ENCODE measurements around the gene SLCO4A1. TPM values are rescaled to one million over a fixed set of nuclear protein-coding genes. Genes with fewer than 3 reads are reported as not detected.

Gene SLCO4A1
- total RNA-seq, 1 donor from 2014 or later, result 1.4 TPM

DNA sequence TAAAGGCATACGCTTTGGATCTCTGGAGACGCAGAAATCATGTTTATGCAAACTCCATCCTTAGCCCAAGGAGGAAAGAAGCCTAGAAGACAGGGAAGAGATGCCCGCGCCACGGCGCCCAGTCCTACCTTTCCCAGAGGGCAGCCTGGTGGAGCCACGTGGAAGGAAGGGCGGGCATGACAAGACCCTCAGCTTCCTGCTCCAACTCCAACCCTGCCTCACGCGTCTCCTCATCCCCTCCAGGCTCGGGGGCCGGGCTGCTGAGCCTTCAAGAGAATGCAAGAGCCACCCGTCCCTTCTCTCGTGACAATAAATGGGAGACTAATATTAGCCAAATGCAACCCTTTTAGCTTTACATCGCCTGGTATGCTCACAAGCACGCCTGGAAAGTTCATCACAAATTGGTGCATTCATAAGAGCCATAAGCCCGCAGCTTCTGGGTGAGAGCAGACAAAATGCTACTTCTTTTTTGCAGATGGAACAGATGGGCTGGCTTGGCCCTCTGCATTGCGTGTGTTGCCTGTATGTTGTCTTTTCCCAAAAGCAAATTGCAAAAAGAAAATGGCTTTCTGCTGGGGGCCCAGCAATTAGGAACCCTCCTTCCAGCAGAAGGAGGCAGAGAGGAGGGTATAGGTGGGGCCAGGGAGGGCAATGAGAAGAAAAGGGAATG, 58.1 kb downstream of the SLCO4A1 start:
- Mint-ChIP-seq H3K27me3 (ENCODE audit: unreplicated experiment) (peaks cover 9% of the 10 kb centered on the region), H3K4me3 (ENCODE audit: unreplicated experiment) (no peak overlapping the region), H3K4me1 (ENCODE audit: unreplicated experiment) (peaks cover 2% of the 10 kb centered on the region), H3K9me3 (ENCODE audit: unreplicated experiment) (no peaks in the 10 kb centered on the region), H3K36me3 (ENCODE audit: low read depth, unreplicated experiment) (no peaks in the 10 kb centered on the region), H3K27ac (ENCODE audit: unreplicated experiment) (no peak overlapping the region)
- DNase-seq (ENCODE audit: low spot score), result no peak
- TF ChIP-seq, protein P1, sequence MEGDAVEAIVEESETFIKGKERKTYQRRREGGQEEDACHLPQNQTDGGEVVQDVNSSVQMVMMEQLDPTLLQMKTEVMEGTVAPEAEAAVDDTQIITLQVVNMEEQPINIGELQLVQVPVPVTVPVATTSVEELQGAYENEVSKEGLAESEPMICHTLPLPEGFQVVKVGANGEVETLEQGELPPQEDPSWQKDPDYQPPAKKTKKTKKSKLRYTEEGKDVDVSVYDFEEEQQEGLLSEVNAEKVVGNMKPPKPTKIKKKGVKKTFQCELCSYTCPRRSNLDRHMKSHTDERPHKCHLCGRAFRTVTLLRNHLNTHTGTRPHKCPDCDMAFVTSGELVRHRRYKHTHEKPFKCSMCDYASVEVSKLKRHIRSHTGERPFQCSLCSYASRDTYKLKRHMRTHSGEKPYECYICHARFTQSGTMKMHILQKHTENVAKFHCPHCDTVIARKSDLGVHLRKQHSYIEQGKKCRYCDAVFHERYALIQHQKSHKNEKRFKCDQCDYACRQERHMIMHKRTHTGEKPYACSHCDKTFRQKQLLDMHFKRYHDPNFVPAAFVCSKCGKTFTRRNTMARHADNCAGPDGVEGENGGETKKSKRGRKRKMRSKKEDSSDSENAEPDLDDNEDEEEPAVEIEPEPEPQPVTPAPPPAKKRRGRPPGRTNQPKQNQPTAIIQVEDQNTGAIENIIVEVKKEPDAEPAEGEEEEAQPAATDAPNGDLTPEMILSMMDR (IDR thresholded peaks at IDR 0.05; ENCODE audit: unreplicated experiment), result no peak

DNA sequence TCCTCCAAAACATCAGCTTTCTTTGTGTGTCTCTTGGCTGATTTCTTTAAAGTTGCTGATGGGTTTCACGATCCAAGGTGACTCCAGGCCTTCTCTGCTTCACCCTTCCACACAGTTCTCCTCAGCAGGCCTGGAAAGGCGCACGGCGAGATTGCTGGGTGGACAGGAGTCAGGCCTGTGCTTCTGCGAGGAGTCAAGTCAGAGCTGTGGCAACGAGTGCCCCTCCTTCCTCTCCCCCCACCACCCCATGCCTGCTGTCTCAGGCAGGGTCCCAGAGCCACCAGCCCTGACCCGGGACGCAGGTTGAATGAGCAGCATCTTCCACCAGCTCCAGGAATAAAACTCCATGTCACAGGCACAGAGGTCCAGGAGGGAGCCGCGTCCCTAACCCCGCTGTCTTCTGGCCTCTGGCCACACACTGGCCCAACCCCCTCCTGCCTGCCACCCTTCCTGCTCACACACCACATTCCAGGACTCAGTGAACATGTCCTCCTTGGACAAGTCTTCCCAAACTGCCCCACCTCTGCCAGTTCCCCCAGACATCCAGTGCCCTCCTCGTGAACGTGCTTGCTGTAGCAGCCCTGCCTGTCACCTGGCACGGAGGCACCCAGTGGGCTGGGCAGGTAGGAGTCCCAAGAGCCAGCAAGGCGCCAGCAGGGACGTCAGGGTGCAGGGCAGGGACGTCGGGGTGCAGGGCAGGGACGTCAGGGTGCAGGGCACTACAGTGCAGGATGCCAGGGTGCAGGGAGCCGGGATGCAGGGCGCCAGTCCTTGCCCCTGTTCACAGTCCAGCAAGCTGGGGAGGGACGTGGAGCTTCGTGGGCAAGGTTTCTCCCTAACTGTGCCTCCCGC, 59.1 kb downstream of the SLCO4A1 start:
- Mint-ChIP-seq H3K4me3 (ENCODE audit: unreplicated experiment) (no peak overlapping the region), H3K36me3 (ENCODE audit: low read depth, unreplicated experiment) (no peaks in the 10 kb centered on the region), H3K9me3 (ENCODE audit: unreplicated experiment) (no peaks in the 10 kb centered on the region), H3K27ac (ENCODE audit: unreplicated experiment) (no peak overlapping the region), H3K27me3 (ENCODE audit: unreplicated experiment) (peaks cover 6% of the 10 kb centered on the region), H3K4me1 (ENCODE audit: unreplicated experiment) (no peaks in the 10 kb centered on the region)
- no peak for DNase-seq (ENCODE audit: low spot score)
- TF ChIP-seq, protein P1 (IDR thresholded peaks at IDR 0.05; ENCODE audit: unreplicated experiment), result no peak

DNA sequence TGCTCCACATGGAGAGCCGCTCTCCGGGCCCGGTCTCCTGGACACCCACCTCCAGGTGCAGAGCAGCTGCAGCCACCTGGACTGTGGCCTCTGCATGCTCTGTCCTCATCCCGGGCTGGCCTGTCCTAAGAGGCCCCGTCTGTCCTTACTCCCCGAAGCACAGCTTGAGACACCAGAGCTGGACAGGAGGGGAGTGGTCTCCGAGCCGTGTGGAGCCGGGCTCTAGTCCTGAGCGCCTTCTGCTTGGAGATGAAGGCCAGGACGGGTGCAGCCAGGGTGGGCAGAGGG, 59.7 kb downstream of the SLCO4A1 start:
- no peaks in the 10 kb centered on the region for H3K36me3 Mint-ChIP-seq (ENCODE audit: low read depth, unreplicated experiment)
- H3K27ac Mint-ChIP-seq (ENCODE audit: unreplicated experiment), result no peak overlapping the region
- H3K4me1 Mint-ChIP-seq (ENCODE audit: unreplicated experiment), result no peaks in the 10 kb centered on the region
- H3K9me3 Mint-ChIP-seq (ENCODE audit: unreplicated experiment), result no peaks in the 10 kb centered on the region
- TF ChIP-seq, protein P1 (IDR thresholded peaks at IDR 0.05; ENCODE audit: unreplicated experiment), result no peak
- H3K27me3 Mint-ChIP-seq (ENCODE audit: unreplicated experiment), result peaks cover 6% of the 10 kb centered on the region
- H3K4me3 Mint-ChIP-seq (ENCODE audit: unreplicated experiment), result no peak overlapping the region
- DNase-seq (ENCODE audit: low spot score), result no peak

DNA sequence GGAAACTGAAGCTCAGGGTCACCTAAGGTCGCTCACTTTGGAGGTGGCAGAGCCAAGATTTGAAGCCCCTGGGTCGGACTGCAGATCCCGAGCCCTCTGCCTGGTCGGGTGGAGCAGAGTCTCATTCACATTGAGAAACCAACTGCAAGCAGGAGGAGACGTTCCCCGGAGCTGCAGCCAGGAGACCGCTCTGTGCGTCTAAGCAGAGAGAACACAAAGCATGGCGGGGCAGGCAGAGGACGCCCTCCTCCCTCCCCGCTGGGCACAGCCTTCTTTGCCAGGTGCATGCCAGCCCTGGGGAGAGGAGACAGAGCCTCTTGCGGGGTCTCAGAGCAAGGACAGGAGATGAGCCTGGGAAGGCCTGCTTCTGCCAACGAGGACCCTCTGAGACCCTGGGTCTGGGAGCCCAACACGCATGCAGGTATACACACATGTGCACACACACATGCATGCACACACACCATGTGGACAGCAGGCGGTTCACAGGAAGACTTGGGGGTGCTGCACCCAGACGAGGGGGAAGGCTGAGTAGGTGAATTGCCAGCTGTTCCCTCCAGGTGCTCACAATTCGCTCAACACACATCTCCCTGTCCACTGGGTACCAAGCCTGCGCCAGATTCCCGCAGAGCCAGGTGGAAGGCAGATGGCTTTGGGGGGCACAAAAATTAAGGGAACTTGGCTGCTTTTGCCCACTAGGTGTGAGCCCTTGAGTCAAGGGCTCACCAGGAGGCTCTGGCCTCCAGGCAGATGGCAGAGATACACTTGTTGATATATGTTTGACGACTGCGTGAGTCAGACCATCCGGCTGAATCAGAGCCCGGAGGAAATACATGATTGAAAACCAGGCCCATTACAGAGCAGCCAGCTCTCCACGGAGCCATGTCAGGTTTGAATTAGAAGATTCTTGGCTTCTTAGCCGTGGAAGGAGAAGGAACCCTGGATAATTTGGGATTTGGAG, 60.9 kb downstream of the SLCO4A1 start:
- H3K27ac Mint-ChIP-seq (ENCODE audit: unreplicated experiment), result no peak overlapping the region
- peaks cover 12% of the 10 kb centered on the region for H3K27me3 Mint-ChIP-seq (ENCODE audit: unreplicated experiment)
- TF ChIP-seq, protein P1 (IDR thresholded peaks at IDR 0.05; ENCODE audit: unreplicated experiment), result no peak
- DNase-seq (ENCODE audit: low spot score), result no peak
- H3K4me1 Mint-ChIP-seq (ENCODE audit: unreplicated experiment), result no peaks in the 10 kb centered on the region
- H3K9me3 Mint-ChIP-seq (ENCODE audit: unreplicated experiment), result no peaks in the 10 kb centered on the region
- no peaks in the 10 kb centered on the region for H3K36me3 Mint-ChIP-seq (ENCODE audit: low read depth, unreplicated experiment)
- no peak overlapping the region for H3K4me3 Mint-ChIP-seq (ENCODE audit: unreplicated experiment)

Measured in endothelial cell (in vitro differentiated cells).